CMK (cell line): ENCODE results near the gene IFI30.
A peak's percentile ranks its signal among the peaks of the same experiment; 100 is the strongest.
"Not testable (repeated sequence)": the region's sequence is repeated elsewhere in the genome, so short reads cannot be mapped to it uniquely, and the experiment has no call there.

Experiments
- DNase-seq: peaks from one replicate; pipeline ENCODE4 v3.0.0-alpha.2; 2010; ENCODE audit warnings: low read depth

IFI30 gene

GRCh38 chr19:18152817-18153555 is 20.6 kb upstream of the IFI30 start, which contains the start of gene PIK3R2:
TSS of gene PIK3R2 (plus strand) at chr19:18153163. CDS start at chr19:18155880, 2,717 bp downstream.
- peak; percentile 85 for DNase-seq

- no peak for DNase-seq
Observed at GRCh38 chr19:18153556-18154134, 20.0 kb upstream of the IFI30 start.

GRCh38 chr19:18155095-18156087 is 18.2 kb upstream of the IFI30 start:
- no peak for DNase-seq

- DNase-seq, result no peak
Observed at GRCh38 chr19:18156268-18156667, 17.3 kb upstream of the IFI30 start.

GRCh38 chr19:18156841-18157464 is 16.7 kb upstream of the IFI30 start:
- DNase-seq, result peak; percentile 53

GRCh38 chr19:18157465-18158063 is 16.0 kb upstream of the IFI30 start:
- DNase-seq, result no peak

GRCh38 chr19:18158467-18158866 is 15.1 kb upstream of the IFI30 start:
- no peak for DNase-seq

GRCh38 chr19:18159059-18159616 is 14.5 kb upstream of the IFI30 start:
- not testable (repeated sequence) for DNase-seq

GRCh38 chr19:18159810-18160209 is 13.8 kb upstream of the IFI30 start:
- DNase-seq, result no peak

- no peak for DNase-seq
Observed at GRCh38 chr19:18160493-18160970, 13.1 kb upstream of the IFI30 start.

- no peak for DNase-seq
Observed at GRCh38 chr19:18160971-18161635, 12.5 kb upstream of the IFI30 start.

GRCh38 chr19:18161636-18162002 is 12.0 kb upstream of the IFI30 start:
- no peak for DNase-seq

- DNase-seq, result no peak
Observed at GRCh38 chr19:18164072-18164471, 9.5 kb upstream of the IFI30 start.

- no peak for DNase-seq
Observed at GRCh38 chr19:18165794-18166544, 7.6 kb upstream of the IFI30 start.

- DNase-seq, result no peak
Observed at GRCh38 chr19:18167011-18167410, 6.6 kb upstream of the IFI30 start.

- DNase-seq, result no peak
Observed at GRCh38 chr19:18167975-18168645, 5.5 kb upstream of the IFI30 start.

- DNase-seq, result no peak
Observed at GRCh38 chr19:18168673-18169381, 4.8 kb upstream of the IFI30 start.

- DNase-seq, result no peak
Observed at GRCh38 chr19:18170714-18171255, 2.8 kb upstream of the IFI30 start.
